GM15510 (cell line): ENCODE data around the gene SGMS2.

ENCODE experiments used
- POLR2A ChIP-seq: IDR thresholded peaks from 3 replicates; pipeline ENCODE4 v1.6.1; 2011; ENCODE audit warnings: borderline replicate concordance; ENCODE audit not compliant: insufficient read length; ENCODE audit errors: extremely low read depth

Gene SGMS2

DNA sequence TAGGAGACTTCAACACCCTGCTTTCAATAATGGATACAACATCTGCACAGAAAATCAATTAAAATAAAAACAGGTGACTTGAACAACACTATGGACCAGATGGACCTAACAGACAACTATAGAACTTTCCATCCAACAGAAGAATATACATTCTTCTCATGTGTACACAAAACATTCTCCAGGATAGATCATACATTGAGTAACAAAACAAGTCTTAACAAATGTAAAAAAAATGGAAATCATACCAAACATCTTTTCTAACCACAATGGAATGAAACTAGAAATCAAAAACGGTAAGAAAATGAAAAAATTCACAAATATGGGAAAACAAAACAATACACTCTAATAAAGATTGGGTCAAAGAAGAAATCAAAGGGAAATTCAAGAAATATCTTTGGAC is 131.3 kb downstream of the SGMS2 start:
- TF ChIP-seq POLR2A = no peak
